ENCODE data around the gene MPL.

The MPL gene

GRCh38 chr1:43358121-43358745, 20.6 kb downstream of the MPL start:
- TF ChIP-seq POLR2AphosphoS5 (IDR thresholded peaks at IDR 0.05; ENCODE audit: low read depth, low read length): peak; percentile 85
- no peak for TF ChIP-seq SIN3A (IDR thresholded peaks at IDR 0.05; ENCODE audit: borderline replicate concordance, insufficient read depth, low read length)

- TF ChIP-seq FOXP2 (optimal IDR thresholded peaks at IDR 0.05; ENCODE audit: borderline replicate concordance, extremely low read depth, extremely low read length, insufficient read depth) (no peak), SIN3A (IDR thresholded peaks at IDR 0.05; ENCODE audit: borderline replicate concordance, insufficient read depth, low read length) (peak; percentile 67; the same call in 1 of the 2 replicates), REST (IDR thresholded peaks at IDR 0.05; ENCODE audit: insufficient read depth in 1 of 2, low read depth in 2 of 2, low read length in 2 of 2) (no peak), POLR2AphosphoS5 (IDR thresholded peaks at IDR 0.05; ENCODE audit: low read depth, low read length) (peak; percentile 95), TAF1 (IDR thresholded peaks at IDR 0.05; ENCODE audit: borderline replicate concordance, insufficient read depth, low read length) (peak; percentile 95)
These were observed 21.4 kb downstream of the MPL start, which contains the start of gene CDC20 for GRCh38 chr1:43358746-43359693. TSS of gene CDC20 (plus strand) at chr1:43358981. CDS start at chr1:43359216, 235 bp downstream.

- TF ChIP-seq POLR2AphosphoS5 (IDR thresholded peaks at IDR 0.05; ENCODE audit: low read depth, low read length) (no peak), SIN3A (IDR thresholded peaks at IDR 0.05; ENCODE audit: borderline replicate concordance, insufficient read depth, low read length) (no peak), FOXP2 (optimal IDR thresholded peaks at IDR 0.05; ENCODE audit: borderline replicate concordance, extremely low read depth, extremely low read length, insufficient read depth) (no peak), TAF1 (IDR thresholded peaks at IDR 0.05; ENCODE audit: borderline replicate concordance, insufficient read depth, low read length) (no peak), REST (IDR thresholded peaks at IDR 0.05; ENCODE audit: insufficient read depth in 1 of 2, low read depth in 2 of 2, low read length in 2 of 2) (no peak)
These were observed 22.1 kb downstream of the MPL start for GRCh38 chr1:43359696-43360095.

- TF ChIP-seq FOXP2 (optimal IDR thresholded peaks at IDR 0.05; ENCODE audit: borderline replicate concordance, extremely low read depth, extremely low read length, insufficient read depth): no peak
- no peak for TF ChIP-seq POLR2AphosphoS5 (IDR thresholded peaks at IDR 0.05; ENCODE audit: low read depth, low read length)
- no peak for TF ChIP-seq TAF1 (IDR thresholded peaks at IDR 0.05; ENCODE audit: borderline replicate concordance, insufficient read depth, low read length)
- no peak for TF ChIP-seq REST (IDR thresholded peaks at IDR 0.05; ENCODE audit: insufficient read depth in 1 of 2, low read depth in 2 of 2, low read length in 2 of 2)
- TF ChIP-seq SIN3A (IDR thresholded peaks at IDR 0.05; ENCODE audit: borderline replicate concordance, insufficient read depth, low read length): no peak
These were observed 23.0 kb downstream of the MPL start for GRCh38 chr1:43360616-43361015.

- TF ChIP-seq POLR2AphosphoS5 (IDR thresholded peaks at IDR 0.05; ENCODE audit: low read depth, low read length) (peak; percentile 53; the same call in 1 of the 2 replicates), REST (IDR thresholded peaks at IDR 0.05; ENCODE audit: insufficient read depth in 1 of 2, low read depth in 2 of 2, low read length in 2 of 2) (no peak), FOXP2 (optimal IDR thresholded peaks at IDR 0.05; ENCODE audit: borderline replicate concordance, extremely low read depth, extremely low read length, insufficient read depth) (no peak), SIN3A (IDR thresholded peaks at IDR 0.05; ENCODE audit: borderline replicate concordance, insufficient read depth, low read length) (no peak), TAF1 (IDR thresholded peaks at IDR 0.05; ENCODE audit: borderline replicate concordance, insufficient read depth, low read length) (peak; percentile 28; the same call in 1 of the 2 replicates)
These were observed 25.8 kb downstream of the MPL start for GRCh38 chr1:43363283-43363934.
